ENCODE results near the gene CCKAR. TPM values are rescaled to one million over a fixed set of nuclear protein-coding genes. Genes with fewer than 3 reads are reported as not detected.
A peak's percentile ranks its signal among the peaks of the same experiment; 100 is the strongest.

Gene CCKAR
- total and polyA plus RNA-seq, 2 of the 13 experiments (the other 11 are each of a cell fraction or from before 2014, with no cell fraction given): not detected

GRCh38 chr4:26447378-26447777 is 42.9 kb downstream of the CCKAR start (continued):
- TF ChIP-seq DZIP1 (CRISPR knock-in tag; IDR thresholded peaks at IDR 0.05) (no peak), ELF3 (CRISPR knock-in tag; IDR thresholded peaks at IDR 0.05) (no peak)

- CTCF ChIA-PET (ENCODE audit: low intra/inter-chr PET ratio, low total read pairs): no interaction called here
- H3K4me3 ChIP-seq (replicated peaks in 1 of 3; ENCODE audit: insufficient read depth in 1 of 3, low read depth in 2 of 3, low read length in 3 of 3): no peak overlapping the region
- no peak for ATAC-seq
- H3K79me2 ChIP-seq (ENCODE audit: insufficient read depth, low read length): no peaks in the 10 kb centered on the region
- H3K4me2 ChIP-seq (ENCODE audit: low read depth, low read length): no peak overlapping the region
- H3K27ac ChIP-seq (ENCODE audit: extremely low read length, insufficient read depth, low read length): no peak overlapping the region
- TF ChIP-seq ZNF263 (CRISPR knock-in tag; IDR thresholded peaks at IDR 0.05) (peak; percentile 61; the same call in 1 of the 2 replicates), ZNF451 (CRISPR knock-in tag; IDR thresholded peaks at IDR 0.05) (no peak), AGO2 (optimal IDR thresholded peaks at IDR 0.05; ENCODE audit: low read depth, low read length) (no peak)
- H3K27me3 ChIP-seq (ENCODE audit: control insufficient read depth in 1 of 2, insufficient read depth in 2 of 2, low read length in 2 of 2): no peaks in the 10 kb centered on the region; a peak in 1 of 5 replicates
- 0 out of 5 replicates have a peak, but pooled peaks cover 0 to 4% of the 10 kb centered on the region in 2 experiments for H3K36me3 ChIP-seq (replicated peaks in 1 of 2; ENCODE audit: control insufficient read depth in 1 of 2, insufficient read depth in 2 of 2, low read length in 2 of 2)
- 93% methylated on average over 5 of the region's 5 CpGs for WGBS (ENCODE audit: low lambda C conversion rate)
- in situ Hi-C loops (cut with HindIII; ENCODE audit: extremely low pct_ligation_motif_present, low pct_unique_long_range_greater_than_20kb) (no loop called here), intact Hi-C loops (cut with micrococcal nuclease; ENCODE audit: unreplicated experiment) (no loop called here)
- no peak overlapping the region for H3K9ac ChIP-seq (ENCODE audit: insufficient read depth, low read depth, low read length)
- no TSS peak for BruUV-seq (replicated peaks)
- DNase-seq (ENCODE audit: low spot score): no peak
- no peak for FAIRE-seq
- peaks cover 15% of the 10 kb centered on the region; the same call in 1 of the 2 replicates for H3K4me1 ChIP-seq (ENCODE audit: insufficient read depth, low read length)
- 0 out of 2 replicates have a peak, but pooled peaks cover 3% of the 10 kb centered on the region for H4K20me1 ChIP-seq (ENCODE audit: insufficient read depth, low read length)
- H2AFZ ChIP-seq (ENCODE audit: low read length): no peak overlapping the region
- POLR2A ChIA-PET: no interaction called here
- H3K9me3 ChIP-seq (ENCODE audit: low read length): no peaks in the 10 kb centered on the region
These were observed 48.5 kb downstream of the CCKAR start for GRCh38 chr4:26441771-26442170.

Data from HepG2 (cell line).